Hypothalamus (tissue), 51 donors: ENCODE measurements around the gene ATP1A3.

ENCODE experiments used
- DNase-seq, 51 donors: peaks; one replicate each; lab custom pipeline; 2025; lab: John Stamatoyannopoulos, UW

The ATP1A3 gene

GRCh38 chr19:41932259-41932719 lies 61.7 kb downstream of the ATP1A3 start:
- no peak for DNase-seq

GRCh38 chr19:41930926-41931592 lies 63.0 kb downstream of the ATP1A3 start:
- no peak for DNase-seq

GRCh38 chr19:41930322-41930722 lies 63.7 kb downstream of the ATP1A3 start:
- DNase-seq = no peak

- no peak for DNase-seq
Measured at GRCh38 chr19:41929536-41930071, 64.4 kb downstream of the ATP1A3 start.

GRCh38 chr19:41928754-41929535 lies 65.1 kb downstream of the ATP1A3 start:
- DNase-seq = no peak

- no peak for DNase-seq
Measured at GRCh38 chr19:41928221-41928683, 65.8 kb downstream of the ATP1A3 start, which contains the start of gene ERFL. Gene ERFL (minus strand): TSS chr19:41928449. CDS start chr19:41912919, 15,530 bp downstream.

- no peak for DNase-seq
Measured at GRCh38 chr19:41927497-41928192, 66.4 kb downstream of the ATP1A3 start.

GRCh38 chr19:41926763-41927496 lies 67.1 kb downstream of the ATP1A3 start:
- no peak for DNase-seq

- DNase-seq = no peak
Measured at GRCh38 chr19:41926028-41926762, 67.8 kb downstream of the ATP1A3 start.

GRCh38 chr19:41925208-41926003 lies 68.6 kb downstream of the ATP1A3 start:
- DNase-seq = no peak

- no peak for DNase-seq
Measured at GRCh38 chr19:41924151-41925145, 69.6 kb downstream of the ATP1A3 start.

GRCh38 chr19:41923045-41923788 lies 70.8 kb downstream of the ATP1A3 start:
- no peak for DNase-seq

GRCh38 chr19:41922585-41922984 lies 71.4 kb downstream of the ATP1A3 start:
- no peak for DNase-seq

GRCh38 chr19:41921577-41922576 lies 72.2 kb downstream of the ATP1A3 start:
- no peak for DNase-seq

- no peak for DNase-seq
Measured at GRCh38 chr19:41920882-41921576, 73.0 kb downstream of the ATP1A3 start.
